ENCODE measurements around the gene GEN1.
A peak's percentile ranks its signal among the peaks of the same experiment; 100 is the strongest.

Gene GEN1

DNA sequence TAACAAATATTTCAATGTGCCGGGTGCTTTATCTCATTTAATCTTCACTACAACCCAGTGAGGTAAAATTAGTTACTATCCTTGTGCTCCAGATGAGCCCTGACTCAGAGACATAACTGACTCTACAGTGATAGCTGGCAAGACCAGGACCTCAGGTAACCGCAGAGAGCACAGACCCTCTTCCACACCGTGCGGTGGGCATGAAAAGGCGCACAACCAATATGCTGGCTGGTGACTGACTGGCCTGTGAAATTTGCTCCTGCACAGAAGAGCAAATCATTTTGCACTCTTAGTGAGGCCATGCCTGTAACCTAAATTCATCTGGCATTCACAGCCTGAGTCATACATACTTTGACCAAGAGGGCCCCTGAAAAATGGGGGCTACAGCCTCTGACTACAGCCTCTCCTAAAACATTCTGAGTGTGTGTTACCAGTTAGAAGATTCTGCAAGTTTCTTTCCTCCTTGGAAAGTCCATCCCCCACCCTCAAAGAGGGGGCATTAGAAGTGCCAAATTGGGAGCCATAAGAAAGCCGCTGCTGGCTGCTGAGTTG is 39.9 kb downstream of the GEN1 start:
- DNase-seq: no peak

DNA sequence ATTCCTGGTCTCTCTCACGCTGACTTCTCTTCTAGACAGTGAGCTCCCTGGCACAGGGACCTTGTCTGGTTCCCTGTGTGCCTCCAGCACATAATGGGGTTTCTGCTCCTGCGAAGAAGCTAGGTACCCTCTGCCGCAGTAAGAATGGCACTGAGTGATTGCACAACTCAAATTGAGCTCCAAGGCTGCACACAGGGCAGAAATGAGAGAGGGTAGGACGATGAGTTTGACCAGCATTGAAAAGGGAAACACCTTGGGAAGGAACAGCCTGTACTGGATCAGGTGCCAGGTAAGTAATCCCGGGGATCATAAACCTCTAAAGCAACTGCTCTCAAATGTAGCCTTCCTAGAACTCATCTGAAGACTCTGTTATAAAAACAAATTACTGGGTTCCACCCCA is 41.4 kb downstream of the GEN1 start:
- no peak for DNase-seq

DNA sequence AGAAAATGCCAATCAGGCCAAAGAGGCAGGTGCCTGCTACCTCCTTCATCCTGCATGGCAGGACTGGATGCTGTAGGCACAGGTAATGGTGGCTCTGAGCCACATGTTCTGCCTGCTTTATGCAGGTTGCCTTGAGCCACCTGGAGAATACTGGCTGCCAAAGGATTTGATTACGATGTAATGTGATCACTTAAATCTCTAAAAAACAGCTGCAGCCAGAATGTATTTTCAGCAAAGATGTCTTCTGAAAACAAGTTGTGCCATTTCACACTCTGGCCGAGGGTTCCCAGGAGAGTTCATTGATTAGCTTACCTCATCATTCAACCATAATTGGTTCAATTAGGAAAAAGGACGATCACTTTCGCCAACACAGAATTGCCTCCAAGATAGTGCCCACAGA is 44.4 kb downstream of the GEN1 start:
- no peak for DNase-seq

DNA sequence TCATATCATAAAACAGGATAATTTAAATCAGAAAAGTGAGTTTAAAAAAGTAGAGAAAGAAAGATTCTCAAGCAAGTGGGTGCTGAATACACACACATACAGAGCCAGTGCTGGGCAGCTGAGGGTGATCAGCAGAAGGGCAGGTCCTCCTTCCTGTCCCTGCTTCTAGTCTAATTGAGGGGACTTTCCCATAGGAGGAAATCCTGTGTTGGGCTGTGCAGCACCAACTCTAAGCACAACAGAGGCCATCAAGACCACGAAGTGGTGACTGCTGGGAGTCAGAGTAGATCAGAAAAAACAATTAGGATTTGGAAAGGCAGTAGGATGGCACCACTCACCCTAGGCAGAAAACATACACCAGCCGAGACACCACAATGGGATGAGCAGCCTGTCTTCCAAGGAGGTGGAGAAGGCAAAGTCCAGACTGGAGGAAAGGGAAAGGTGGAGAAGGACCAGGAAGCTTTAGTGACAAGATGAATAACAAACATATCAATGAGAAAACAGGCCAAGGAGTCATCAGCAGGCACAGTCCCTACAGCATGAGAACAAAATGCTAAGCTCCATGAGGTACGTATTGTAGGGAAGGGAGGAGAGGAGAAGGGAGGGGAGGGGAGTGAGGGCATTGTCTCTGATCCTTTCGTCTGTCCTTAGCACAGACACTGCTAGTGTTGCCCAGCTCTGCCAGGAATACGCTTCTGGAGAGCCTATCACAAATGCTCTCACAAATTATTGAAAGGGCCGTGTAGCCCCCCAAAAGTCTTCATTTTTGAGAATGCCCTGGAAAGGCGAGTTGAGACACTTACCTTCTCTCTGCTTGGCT is 45.6 kb downstream of the GEN1 start:
- DNase-seq: no peak

DNA sequence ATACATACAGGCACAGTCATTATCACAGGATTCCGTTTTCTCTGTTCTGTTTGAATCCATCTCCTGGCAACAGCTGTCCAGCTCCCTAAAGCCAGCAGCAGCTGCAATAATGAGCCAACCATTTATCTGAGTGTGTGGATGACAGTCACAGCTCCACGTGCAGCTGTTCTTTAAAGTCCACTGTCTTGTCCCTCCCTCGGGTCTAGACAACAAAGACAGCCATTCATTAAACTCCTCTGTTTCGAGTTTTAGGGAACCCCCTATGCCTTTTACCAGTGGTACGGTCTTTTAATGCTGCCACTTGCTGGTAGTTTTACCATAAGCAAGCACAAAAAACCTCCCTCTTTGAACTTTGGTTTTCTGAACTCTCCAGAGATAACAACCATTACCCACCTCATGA is 46.3 kb downstream of the GEN1 start:
- peak in 12 of 56 donors; percentile 10 to 47 (median 22) for DNase-seq

DNA sequence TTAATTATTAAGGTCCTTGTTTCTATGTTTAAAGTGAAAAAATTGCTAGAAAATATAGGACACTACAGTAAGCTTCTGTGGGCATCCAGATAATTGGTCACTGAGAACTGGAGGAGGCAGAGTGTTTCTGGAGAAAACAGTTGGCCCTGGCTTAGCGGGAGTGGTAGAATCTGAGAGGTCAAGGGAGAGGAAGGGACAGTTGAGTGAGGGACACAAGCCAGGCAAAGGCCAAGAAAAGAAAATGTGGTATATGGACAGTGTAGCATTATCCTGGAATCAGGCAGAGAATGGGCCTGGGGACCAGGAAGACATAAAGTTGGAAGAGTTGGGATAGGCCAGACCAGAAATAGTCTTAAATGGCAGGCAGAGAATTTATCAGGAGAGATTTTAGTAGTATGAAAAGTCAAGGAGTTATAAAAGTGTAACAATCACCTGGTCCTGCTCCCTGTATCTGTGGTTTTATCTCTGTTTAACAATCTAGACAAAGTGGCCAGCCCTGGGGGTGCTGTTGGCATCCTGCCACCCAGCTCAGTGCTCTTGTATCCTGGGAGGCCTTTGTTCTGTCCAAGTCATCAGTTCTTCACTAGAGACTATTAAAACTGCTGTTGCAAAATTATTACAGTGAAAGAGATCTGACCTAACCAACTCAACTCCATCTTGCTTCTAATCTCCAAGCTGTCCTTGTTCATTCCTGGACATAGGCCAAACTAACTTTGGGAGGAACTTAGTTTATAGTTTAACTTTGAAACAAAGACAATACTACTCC is 46.9 kb downstream of the GEN1 start:
- no peak for DNase-seq

DNA sequence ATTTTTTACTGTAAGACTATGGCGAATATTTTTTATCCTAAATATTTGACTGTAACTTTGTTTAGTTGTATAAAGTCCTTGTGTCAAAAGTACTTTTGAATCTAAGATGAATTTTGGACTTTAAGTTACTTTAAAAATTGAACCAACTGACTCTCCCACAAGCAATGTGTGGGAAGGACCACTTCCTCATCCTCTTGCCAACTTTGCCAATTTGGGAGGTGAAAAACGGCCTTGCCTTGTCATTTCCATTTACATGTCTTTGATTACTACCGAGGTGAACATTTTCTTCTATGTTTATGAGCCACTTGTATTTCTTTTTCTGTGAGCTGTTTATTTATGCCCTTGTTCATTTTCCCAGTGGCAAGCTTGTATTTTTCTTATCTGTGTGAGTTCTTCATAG is 49.6 kb downstream of the GEN1 start:
- no peak for DNase-seq

DNA sequence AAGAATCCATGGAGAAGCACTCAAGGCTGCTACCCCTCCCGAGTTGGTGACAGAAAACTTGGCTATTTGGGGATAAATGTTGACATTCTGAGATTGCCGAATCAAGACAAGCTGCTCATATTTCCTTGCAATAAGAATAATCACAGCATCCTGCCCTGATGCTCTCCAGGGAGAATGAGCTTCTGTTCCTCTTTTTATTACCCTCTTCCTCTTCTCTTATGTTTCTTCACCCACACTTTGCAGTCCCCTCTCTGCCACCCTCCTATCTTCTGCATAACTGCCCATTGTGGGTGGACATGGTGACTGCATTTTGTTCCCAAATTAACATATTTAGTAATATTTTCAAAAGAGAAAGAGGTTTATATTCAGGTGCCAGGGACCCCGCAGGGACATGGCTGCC is 50.4 kb downstream of the GEN1 start:
- DNase-seq: no peak

DNA sequence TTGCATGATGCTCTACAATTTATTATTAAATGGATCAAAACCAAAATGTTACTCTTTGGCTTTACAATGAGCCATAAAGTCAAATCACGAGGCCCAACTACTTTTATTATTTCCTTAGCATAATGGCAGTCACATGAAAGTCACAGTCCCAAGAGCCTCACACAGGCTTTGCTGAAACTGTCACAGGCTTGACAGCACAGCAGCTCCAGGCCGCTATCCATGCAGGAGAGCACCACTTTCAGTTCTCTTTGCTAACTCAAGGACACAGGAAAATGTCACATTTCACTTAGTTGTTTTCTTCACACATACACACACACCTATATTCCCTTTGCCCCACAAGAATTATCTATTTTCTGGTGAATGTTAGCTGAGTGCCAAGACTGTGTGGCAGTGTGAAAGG is 51.2 kb downstream of the GEN1 start:
- no peak for DNase-seq

DNA sequence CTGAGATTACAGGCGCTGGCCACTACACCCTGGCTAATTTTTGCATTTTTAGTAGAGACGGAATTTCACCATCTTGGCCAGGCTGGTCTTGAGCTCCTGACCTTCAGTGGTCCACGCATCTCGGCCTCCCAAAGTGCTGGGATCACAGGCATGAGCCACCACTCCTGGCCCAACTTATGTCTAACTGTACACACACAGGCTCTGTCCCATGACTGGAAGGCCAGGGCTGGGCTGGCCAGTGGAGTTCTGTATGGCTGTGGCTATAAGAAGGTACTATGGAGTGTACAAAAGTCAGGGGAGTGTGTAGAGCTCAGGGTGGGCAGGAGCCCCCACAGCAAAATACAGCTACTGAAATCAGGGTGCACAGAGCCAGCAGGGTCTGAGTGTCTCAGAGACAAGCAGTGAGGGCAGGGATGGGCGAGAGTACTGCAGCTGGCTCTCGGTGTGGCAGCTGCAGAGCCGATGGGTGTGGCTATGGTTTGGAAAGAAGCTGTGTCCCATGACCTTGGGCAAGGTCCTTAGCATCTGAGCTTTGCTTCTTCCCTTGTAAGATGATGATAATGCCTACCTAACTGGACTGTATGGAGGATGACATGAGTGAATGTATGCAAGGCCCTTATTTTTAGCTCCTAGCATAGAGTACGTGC is 51.9 kb downstream of the GEN1 start:
- no peak for DNase-seq

DNA sequence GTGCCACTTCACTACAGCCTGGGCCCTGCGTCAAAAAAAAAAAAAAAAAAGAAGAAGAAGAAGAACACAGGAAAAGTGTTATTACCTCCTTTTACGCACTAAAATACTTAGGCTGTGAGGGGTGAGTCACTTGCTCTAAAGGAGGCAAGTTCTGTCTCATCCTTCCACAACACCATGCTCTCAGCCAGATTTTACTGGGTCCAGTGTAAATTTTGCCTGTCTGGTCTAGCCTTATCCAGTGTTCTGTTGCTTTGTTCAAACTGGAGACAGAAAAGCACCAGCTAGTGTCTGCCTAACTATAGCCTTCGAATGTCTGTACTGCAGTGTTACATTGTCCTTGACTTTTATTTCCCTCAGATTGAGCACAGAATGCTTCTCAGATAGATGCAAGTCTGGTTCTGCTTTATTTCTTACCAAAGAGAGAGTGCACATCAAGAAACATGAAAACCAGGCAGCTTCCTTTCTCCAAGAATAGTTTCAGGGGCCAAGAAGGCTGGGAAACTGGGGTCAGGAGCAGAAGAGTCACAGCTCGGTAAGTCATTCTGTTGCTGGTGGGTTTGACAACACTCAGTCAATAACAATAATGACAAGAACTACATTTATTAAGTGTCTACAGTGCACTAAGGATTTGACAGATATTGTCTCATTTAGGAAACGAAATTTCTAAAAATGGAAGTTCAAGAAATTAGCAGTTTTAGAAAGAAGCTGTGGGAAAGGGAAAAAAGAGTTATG is 59.2 kb downstream of the GEN1 start:
- no peak for DNase-seq

DNA sequence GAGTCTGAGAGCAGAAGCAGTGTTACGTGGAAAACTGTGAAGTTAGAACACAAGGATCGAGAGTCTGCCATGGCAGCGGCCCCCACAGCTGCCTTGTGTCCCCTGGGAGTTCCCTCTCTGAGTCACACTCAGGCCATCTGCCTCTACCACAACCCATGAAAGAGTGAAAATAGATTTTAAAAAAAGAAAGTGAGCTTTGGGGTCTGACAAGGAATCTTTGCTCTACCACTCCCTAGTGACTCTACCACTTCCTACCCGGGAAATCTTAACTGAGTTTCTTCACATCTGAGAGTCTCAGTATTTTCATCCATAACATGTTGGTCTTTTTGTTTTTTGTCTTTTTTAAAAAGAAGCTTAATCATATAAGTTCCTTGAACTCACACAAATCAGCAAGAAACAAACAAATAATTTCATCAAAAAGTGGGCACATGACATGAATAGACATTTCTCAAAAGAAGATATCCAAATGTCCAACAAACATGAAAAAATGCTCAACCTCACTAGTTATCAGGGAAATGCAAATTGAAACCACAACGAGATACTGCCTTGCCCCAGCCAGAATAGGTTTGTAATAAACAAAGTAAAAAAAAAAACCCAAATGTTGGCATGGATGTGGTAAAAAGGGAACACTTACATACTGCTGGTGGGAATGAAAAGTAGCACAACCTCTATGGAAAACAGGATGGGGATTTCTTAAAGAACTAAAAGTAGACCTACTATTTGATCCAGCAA is 60.0 kb downstream of the GEN1 start:
- DNase-seq: no peak

DNA sequence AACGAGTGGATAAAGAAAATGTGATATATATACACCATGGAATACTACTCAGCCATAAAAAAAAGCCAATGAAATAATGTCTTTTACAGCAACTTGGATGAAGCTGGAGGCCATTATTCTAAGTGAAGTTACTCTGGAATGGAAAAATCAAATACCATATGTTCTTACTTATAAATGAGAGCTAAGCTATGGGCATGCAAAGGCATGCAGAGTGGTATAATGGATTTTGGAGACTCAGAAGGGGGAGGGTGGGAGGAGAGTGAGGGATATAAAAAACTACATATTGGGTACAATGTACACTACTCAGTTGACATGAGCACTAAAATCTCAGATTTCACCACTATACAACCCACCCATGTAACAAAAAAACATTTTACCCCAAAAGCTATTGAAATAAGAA is 60.7 kb downstream of the GEN1 start:
- DNase-seq: no peak

DNA sequence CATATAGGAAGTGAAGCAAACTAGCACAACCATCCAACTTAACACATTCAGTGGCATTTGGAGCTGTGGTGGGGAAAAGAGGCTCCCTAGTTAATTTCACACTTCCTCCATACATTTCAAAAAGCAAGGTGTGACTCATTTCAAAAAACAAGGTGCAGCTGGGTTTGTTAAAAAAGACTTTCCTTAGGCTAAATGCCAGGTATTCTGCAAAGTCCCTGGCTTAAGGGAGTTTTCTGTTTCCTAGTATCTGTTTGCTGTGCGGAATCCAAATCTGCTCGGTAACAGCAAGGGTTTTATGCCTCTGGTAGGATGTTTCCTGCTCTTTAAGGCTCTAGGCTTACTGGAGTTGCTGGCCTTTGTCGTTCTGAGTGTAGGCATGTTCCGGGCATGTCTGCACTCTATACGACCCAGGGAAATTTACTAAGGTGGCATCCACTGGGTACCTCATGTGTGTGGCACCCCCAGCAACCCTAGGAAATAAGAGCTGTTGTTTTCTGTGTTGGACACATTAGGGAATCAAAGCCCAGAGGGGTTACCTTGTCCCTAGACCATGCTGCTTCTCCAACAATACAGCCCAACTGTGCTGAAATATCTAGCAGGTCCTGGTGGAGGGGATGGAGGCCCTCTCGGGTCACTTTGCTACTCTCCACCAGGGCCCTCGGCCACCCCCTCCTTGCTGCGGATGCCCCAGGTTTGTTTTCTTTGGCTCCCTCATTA is 61.7 kb downstream of the GEN1 start:
- no peak for DNase-seq

DNA sequence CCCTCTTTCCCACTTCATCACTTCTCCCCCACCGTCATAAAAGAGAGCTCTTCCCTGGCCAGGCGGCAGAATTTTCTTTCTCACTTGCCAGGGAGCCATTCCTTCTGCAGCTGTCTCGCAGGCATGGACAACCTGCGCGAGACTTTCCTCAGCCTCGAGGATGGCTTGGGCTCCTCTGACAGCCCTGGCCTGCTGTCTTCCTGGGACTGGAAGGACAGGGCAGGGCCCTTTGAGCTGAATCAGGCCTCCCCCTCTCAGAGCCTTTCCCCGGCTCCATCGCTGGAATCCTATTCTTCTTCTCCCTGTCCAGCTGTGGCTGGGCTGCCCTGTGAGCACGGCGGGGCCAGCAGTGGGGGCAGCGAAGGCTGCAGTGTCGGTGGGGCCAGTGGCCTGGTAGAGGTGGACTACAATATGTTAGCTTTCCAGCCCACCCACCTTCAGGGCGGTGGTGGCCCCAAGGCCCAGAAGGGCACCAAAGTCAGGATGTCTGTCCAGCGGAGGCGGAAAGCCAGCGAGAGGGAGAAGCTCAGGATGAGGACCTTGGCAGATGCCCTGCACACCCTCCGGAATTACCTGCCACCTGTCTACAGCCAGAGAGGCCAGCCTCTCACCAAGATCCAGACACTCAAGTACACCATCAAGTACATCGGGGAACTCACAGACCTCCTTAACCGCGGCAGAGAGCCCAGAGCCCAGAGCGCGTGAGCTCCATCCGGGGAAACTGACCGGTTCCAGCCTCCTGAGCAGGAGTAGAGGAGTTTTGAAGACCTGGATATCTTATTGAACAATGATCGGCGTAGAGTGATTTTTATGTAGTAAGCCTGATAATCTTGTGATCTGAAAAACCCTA is 62.7 kb downstream of the GEN1 start, which contains the start of gene MSGN1:
Gene MSGN1, plus strand, starts transcription at position 65 of the 850 bp plus-strand sequence. Its CDS starts 59 bp downstream, at position 124.
- no peak for DNase-seq

DNA sequence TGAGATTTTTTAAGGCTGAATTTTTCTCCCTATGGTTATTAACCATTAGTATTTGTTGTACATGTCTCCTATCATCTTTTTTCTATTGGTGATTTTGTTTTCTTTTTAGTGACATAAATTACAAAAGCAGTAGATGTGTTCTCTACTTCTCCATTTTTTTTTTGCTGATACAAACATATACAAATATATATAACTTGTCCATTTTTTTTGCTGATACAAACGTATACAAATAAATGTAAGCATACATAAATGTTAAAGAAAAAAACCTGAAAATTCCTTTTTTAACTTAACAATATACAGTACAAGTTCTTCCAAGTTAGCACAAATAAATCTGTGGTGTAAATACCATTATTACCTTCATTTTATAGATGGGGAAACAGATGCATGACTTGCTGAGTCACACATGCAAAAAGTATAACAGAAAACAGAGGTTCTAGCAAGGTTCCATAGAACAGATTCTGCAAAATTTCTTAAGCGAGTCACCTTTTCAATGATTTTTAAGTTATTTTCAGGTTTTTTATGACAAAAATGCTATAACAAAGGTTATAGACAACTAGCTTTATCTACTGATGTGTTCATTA is 64.4 kb downstream of the GEN1 start:
- no peak for DNase-seq

DNA sequence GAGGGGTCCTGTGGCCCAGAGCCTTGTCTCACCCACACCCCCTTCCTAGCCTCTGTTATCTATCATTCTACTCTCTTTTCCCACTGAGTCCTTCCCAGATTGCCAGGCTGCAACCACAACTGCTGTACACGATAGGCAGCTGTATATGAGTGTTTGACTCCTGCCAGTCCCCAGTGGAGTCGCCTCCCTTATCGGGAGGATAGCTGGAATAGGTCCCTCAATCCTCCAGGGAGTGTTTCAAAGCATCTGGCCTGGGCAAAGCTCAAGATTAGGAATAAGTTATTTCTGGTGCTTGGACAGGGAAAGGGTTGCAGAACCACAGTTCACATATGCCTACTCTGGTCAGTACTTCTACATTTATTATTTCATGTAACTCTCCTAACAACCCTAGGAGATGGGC is 67.1 kb downstream of the GEN1 start:
- DNase-seq: no peak

All from amygdala (tissue), 56 donors.